BE2C (cell line): ENCODE results near the gene WWOX.

Experiments used
- DNase-seq: peaks from one replicate; pipeline ENCODE4 v3.0.0-alpha.2; 2020
- H3K27me3 ChIP-seq: fragments of 250-450 bp; sonication (Bioruptor Pico); 2 replicates; pipeline ENCODE4 v1.5.1; 2020; ENCODE audit warnings: mild to moderate bottlenecking
- H3K36me3 ChIP-seq: fragments of 250-450 bp; sonication (Bioruptor Pico); 2 replicates; pipeline ENCODE4 v1.5.1; 2020; ENCODE audit warnings: mild to moderate bottlenecking
- H3K4me1 ChIP-seq: fragments of 250-450 bp; sonication (Bioruptor Pico); 2 replicates; pipeline ENCODE4 v1.5.1; 2020
- H3K4me3 ChIP-seq: 2 replicates; pipeline ENCODE4 v1.5.1; 2011; ENCODE audit warnings: low read depth, low read length
- H3K9me3 ChIP-seq: fragments of 250-450 bp; sonication (Bioruptor Pico); 2 replicates; pipeline ENCODE4 v1.5.1; 2020
- TF ChIP-seq, protein P1 (sequence below): IDR thresholded peaks from 2 replicates; pipeline ENCODE4 v1.5.1; 2012; ENCODE audit warnings: mild to moderate bottlenecking, low read depth, low read length

WWOX gene

DNA sequence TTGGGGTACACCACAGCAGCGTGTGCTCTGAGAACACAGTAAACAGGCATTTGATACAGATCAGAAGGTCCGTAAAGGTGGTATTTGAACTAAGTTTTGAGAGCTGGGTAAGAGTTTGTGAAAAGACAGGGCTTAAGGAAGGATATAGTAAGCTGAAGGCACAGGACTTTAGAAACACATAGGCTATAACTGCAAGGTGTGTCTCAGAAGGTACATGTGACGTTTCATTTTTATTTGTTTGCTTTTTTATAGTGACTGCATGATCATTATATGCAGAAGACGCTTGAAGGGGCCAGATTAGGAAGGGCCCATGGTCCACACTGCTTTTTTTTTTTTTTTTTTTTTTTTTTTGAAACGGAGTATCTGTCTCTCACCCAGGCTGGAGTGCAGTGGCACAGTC, 644.6 kb downstream of the WWOX start:
- Histone ChIP-seq H3K4me1 (no peaks in the 10 kb centered on the region), H3K4me3 (no peak overlapping the region), H3K36me3 (no peaks in the 10 kb centered on the region), H3K27me3 (no peaks in the 10 kb centered on the region), H3K9me3 (no peaks in the 10 kb centered on the region)
- TF ChIP-seq, protein P1, sequence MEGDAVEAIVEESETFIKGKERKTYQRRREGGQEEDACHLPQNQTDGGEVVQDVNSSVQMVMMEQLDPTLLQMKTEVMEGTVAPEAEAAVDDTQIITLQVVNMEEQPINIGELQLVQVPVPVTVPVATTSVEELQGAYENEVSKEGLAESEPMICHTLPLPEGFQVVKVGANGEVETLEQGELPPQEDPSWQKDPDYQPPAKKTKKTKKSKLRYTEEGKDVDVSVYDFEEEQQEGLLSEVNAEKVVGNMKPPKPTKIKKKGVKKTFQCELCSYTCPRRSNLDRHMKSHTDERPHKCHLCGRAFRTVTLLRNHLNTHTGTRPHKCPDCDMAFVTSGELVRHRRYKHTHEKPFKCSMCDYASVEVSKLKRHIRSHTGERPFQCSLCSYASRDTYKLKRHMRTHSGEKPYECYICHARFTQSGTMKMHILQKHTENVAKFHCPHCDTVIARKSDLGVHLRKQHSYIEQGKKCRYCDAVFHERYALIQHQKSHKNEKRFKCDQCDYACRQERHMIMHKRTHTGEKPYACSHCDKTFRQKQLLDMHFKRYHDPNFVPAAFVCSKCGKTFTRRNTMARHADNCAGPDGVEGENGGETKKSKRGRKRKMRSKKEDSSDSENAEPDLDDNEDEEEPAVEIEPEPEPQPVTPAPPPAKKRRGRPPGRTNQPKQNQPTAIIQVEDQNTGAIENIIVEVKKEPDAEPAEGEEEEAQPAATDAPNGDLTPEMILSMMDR = no peak
- no peak for DNase-seq

DNA sequence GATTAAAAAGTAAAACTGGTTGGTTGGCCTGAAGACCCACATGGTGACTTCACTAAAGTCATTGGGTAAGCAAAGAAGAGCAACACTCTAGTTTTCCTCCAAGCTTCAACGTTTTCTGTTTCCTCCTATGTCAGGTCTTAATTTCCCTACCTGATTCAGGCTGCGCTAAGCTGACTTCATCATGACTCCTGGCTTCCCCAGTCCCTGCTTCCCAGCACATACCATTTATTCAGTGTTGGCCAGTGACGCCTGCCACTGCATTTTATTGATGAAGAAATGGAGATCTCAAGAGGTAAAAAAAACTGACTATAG, 645.3 kb downstream of the WWOX start:
- H3K4me3 ChIP-seq = no peak overlapping the region
- H3K4me1 ChIP-seq = no peaks in the 10 kb centered on the region
- TF ChIP-seq, protein P1 = no peak
- no peaks in the 10 kb centered on the region for H3K9me3 ChIP-seq
- H3K36me3 ChIP-seq = no peaks in the 10 kb centered on the region
- H3K27me3 ChIP-seq = no peaks in the 10 kb centered on the region
- no peak for DNase-seq

DNA sequence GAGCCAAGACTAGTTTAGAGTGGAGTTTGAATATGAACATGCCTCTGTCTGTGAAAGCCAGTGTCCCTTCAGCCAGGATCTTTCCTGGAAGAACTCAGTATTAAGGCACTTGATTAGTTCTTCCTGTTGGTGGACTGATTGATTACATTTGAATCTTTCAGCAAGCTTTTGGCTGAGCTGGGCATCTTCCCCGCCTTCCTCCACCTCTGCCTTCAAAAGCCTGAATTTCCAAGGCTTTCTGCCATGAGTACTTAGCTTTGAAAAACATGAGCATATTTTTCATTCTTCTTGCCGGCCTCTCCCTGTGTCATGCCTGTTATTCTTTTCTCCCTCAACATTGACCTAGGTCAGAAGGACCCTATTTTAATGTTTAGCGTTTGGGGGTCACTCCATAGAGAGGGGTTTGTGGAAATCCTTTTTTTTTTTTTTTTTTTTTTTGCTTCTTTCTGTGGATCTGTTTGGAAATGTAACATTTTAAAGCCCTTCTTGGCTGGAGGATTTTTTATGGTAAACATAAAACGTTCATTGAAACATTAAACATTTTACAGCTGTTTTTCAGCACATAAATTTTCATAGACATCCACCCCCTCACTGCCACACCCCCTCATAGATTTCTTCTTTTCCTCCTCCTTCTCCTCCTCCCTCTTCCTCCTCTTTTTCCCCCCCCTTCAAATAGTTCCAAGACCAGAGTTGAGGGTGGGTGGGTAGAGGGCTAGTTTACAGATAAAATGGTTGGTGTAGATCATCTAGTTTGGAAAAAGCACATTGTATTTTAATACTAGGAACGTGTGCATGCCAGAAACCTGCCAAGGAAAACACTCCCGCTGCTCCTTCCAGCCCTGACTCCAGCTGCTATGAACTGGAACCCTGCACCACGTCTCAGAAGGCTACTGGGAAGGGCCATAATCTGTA, 645.9 kb downstream of the WWOX start:
- H3K9me3 ChIP-seq = no peaks in the 10 kb centered on the region
- H3K4me1 ChIP-seq = no peaks in the 10 kb centered on the region
- no peaks in the 10 kb centered on the region for H3K27me3 ChIP-seq
- no peak overlapping the region for H3K4me3 ChIP-seq
- no peaks in the 10 kb centered on the region for H3K36me3 ChIP-seq
- no peak for DNase-seq
- TF ChIP-seq, protein P1 = no peak

DNA sequence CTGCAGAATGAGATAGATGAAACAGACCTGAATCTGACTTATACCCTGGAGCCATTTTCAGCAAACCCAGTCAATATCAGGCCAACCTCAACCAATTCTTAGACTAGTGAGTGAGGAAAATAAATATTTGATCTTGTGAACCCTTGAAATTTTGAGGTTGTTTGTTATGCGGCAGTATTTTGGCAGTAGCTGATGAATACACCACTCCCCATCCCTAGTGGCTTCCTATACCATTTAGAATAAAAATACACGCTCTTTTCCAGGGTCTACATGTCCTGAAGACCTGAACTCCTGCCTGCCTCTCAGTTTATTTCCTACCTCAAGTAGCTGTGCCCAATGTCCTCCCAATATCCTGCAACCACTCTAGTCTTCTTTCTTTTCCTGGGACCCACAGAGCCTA, 647.3 kb downstream of the WWOX start:
- DNase-seq = no peak
- TF ChIP-seq, protein P1 = no peak
- no peaks in the 10 kb centered on the region for H3K4me1 ChIP-seq
- H3K27me3 ChIP-seq = no peaks in the 10 kb centered on the region
- no peaks in the 10 kb centered on the region for H3K36me3 ChIP-seq
- no peak overlapping the region for H3K4me3 ChIP-seq
- no peaks in the 10 kb centered on the region for H3K9me3 ChIP-seq

DNA sequence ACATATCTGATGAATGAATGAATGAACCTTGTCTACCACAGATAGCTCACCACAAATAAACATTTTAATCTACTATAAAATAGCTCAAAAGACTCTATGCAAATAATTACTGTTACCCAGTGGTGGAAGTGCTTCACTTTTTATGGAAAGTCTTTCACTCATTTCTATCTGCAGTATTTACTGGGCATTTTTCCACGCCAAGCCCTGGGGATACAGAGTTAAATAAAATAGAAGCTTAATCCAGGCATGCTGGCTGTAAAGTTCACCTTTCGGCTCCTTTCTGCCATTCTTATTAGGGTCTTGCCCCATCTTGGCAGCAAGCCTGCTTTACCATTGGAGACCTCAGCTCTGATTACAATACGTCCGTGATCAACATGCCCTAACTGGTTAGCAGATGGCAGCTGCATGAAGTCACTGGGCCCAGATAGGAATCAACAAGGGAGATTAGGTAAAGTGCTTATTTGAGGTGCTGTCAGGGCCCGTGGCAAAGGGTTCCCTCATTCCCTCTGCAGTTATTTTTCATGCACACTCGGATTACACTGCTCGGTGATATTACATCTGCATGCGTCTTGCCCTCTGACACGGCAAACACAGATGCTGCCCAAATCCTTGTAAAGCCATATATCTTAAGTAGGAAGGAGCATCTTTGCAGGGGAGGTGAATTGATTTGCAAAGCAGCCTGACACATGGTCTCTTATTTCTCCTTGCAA, 648.9 kb downstream of the WWOX start:
- DNase-seq = no peak
- H3K27me3 ChIP-seq = no peaks in the 10 kb centered on the region
- TF ChIP-seq, protein P1 = no peak
- no peak overlapping the region for H3K4me3 ChIP-seq
- no peaks in the 10 kb centered on the region for H3K36me3 ChIP-seq
- H3K9me3 ChIP-seq = no peaks in the 10 kb centered on the region
- H3K4me1 ChIP-seq = no peaks in the 10 kb centered on the region

DNA sequence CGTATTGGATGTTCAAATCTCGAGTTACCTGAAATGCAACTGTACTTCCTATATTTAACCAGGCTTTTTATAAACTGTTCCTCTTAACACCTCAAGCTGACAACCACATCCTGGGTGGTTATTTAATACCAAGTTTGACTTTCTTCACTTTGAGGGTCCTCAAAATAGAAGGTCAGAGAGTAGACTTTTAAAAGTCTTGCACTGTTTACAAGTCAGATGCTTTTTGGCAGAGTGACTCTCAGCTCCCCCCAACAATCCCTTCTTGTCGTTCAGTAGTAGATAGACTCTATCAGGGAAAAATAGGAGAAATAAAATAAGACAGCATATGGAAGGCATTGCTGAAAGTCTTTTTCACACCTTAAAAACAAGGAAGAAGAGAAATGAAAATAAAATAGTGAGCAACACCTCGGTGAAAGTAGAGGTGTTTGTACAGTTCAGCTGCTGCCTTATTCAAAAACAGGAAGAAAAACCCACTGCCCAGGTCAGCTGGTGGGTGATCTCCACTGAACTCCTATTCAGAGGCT, 650.4 kb downstream of the WWOX start:
- Histone ChIP-seq H3K36me3 (no peaks in the 10 kb centered on the region), H3K9me3 (no peaks in the 10 kb centered on the region), H3K4me1 (no peaks in the 10 kb centered on the region), H3K4me3 (no peak overlapping the region), H3K27me3 (no peaks in the 10 kb centered on the region)
- TF ChIP-seq, protein P1 = no peak
- no peak for DNase-seq
